ENCODE results near the gene GAS2L2. TPM values are rescaled to one million over a fixed set of nuclear protein-coding genes. Genes with fewer than 3 reads are reported as not detected.

Gene GAS2L2
- total RNA-seq, 1 experiment from 2014 or later = not detected

GRCh38 chr17:35799942-35800341 lies 46.9 kb upstream of the GAS2L2 start:
- ATAC-seq (no peak), DNase-seq (ENCODE audit: low read depth, low spot score) (no peak)
- H3K36me3 ChIP-seq (ENCODE audit: control insufficient read depth, insufficient read depth, low read length) = no peaks in the 10 kb centered on the region
- no peak overlapping the region for H3K27ac ChIP-seq (ENCODE audit: low read length)
- no TSS peak for BruUV-seq (replicated peaks)
- intact Hi-C loops (cut with micrococcal nuclease; ENCODE audit: unreplicated experiment) = no loop called here
- in situ Hi-C loops (cut with HindIII; ENCODE audit: low pct_unique_long_range_greater_than_20kb, low sequenced_read_pairs) = no loop called here
- no peak overlapping the region for H3K4me3 ChIP-seq (ENCODE audit: low read depth in 2 of 2, low read length in 2 of 2)
- CTCF ChIA-PET = interaction anchor here (1.0 to 2.3 kb wide), 2 partner anchors 15 to 36 kb away, joined by 3 to 7 read pairs; no protein-coding TSS in a partner anchor
- H3K4me1 ChIP-seq (ENCODE audit: control insufficient read depth, insufficient read depth, low read length) = peaks cover 5% of the 10 kb centered on the region; the same call in 1 of the 2 replicates
- TF ChIP-seq CTCF (IDR thresholded peaks at IDR 0.05) = no peak
- TF ChIP-seq TCF7L2 (IDR thresholded peaks at IDR 0.05; ENCODE audit: low read depth, low read length) = no peak
- no peak for TF ChIP-seq SIN3A (IDR thresholded peaks at IDR 0.05; ENCODE audit: borderline replicate concordance, insufficient read depth, low read depth, low read length)
- TF ChIP-seq REST (IDR thresholded peaks at IDR 0.05; ENCODE audit: insufficient read depth in 1 of 2, low read depth in 2 of 2, low read length in 1 of 2) = no peak
- no peak for TF ChIP-seq POLR2AphosphoS5 (IDR thresholded peaks at IDR 0.05; ENCODE audit: low read depth, low read length)
- POLR2A ChIA-PET = no interaction called here
- H3K9me3 ChIP-seq (ENCODE audit: control insufficient read depth, insufficient read depth, low read depth, low read length) = no peaks in the 10 kb centered on the region
- H3K27me3 ChIP-seq (ENCODE audit: control insufficient read depth, insufficient read depth, low read length) = peaks cover 12% of the 10 kb centered on the region

- no peak overlapping the region for H3K4me3 ChIP-seq (ENCODE audit: low read depth in 2 of 2, low read length in 2 of 2)
- peaks cover 5% of the 10 kb centered on the region; the same call in 1 of the 2 replicates for H3K4me1 ChIP-seq (ENCODE audit: control insufficient read depth, insufficient read depth, low read length)
- CTCF ChIA-PET = no interaction called here
- DNase-seq (ENCODE audit: low read depth, low spot score) = no peak
- H3K27ac ChIP-seq (ENCODE audit: low read length) = no peak overlapping the region
- in situ Hi-C loops (cut with HindIII; ENCODE audit: low pct_unique_long_range_greater_than_20kb, low sequenced_read_pairs) (no loop called here), intact Hi-C loops (cut with micrococcal nuclease; ENCODE audit: unreplicated experiment) (no loop called here)
- H3K36me3 ChIP-seq (ENCODE audit: control insufficient read depth, insufficient read depth, low read length) = no peaks in the 10 kb centered on the region
- TF ChIP-seq REST (IDR thresholded peaks at IDR 0.05; ENCODE audit: insufficient read depth in 1 of 2, low read depth in 2 of 2, low read length in 1 of 2) (no peak), SIN3A (IDR thresholded peaks at IDR 0.05; ENCODE audit: borderline replicate concordance, insufficient read depth, low read depth, low read length) (no peak), POLR2AphosphoS5 (IDR thresholded peaks at IDR 0.05; ENCODE audit: low read depth, low read length) (no peak), CTCF (IDR thresholded peaks at IDR 0.05) (no peak)
- POLR2A ChIA-PET = no interaction called here
- peaks cover 12% of the 10 kb centered on the region for H3K27me3 ChIP-seq (ENCODE audit: control insufficient read depth, insufficient read depth, low read length)
- H3K9me3 ChIP-seq (ENCODE audit: control insufficient read depth, insufficient read depth, low read depth, low read length) = no peaks in the 10 kb centered on the region
- BruUV-seq (replicated peaks) = no TSS peak
- no peak for ATAC-seq
These were observed 44.9 kb upstream of the GAS2L2 start for GRCh38 chr17:35797918-35798317.

All from Panc1 (cell line).